ENCODE results near the gene PI4K2B.
"Not testable (repeated sequence)": the region's sequence is repeated elsewhere in the genome, so short reads cannot be mapped to it uniquely, and the experiment has no call there.

Gene PI4K2B

GRCh38 chr4:25308761-25309160 lies 74.9 kb downstream of the PI4K2B start:
- Histone ChIP-seq H3K36me3 (ENCODE audit: insufficient read depth, low read length) (no peaks in the 10 kb centered on the region), H3K4me1 (ENCODE audit: control insufficient read depth, insufficient read depth, low read length) (peaks cover 20% of the 10 kb centered on the region), H3K9me3 (replicated peaks; ENCODE audit: low read length) (no peaks in the 10 kb centered on the region), H3K9ac (ENCODE audit: low read depth, low read length) (no peak overlapping the region), H3K27me3 (ENCODE audit: control insufficient read depth, insufficient read depth, low read length) (peaks cover 3% of the 10 kb centered on the region), H3K4me2 (ENCODE audit: low read length) (peak overlapping the region; percentile 8), H3K4me3 (ENCODE audit: low read length) (no peak overlapping the region)

GRCh38 chr4:25310066-25310802 lies 76.4 kb downstream of the PI4K2B start:
- Histone ChIP-seq H3K4me3 (ENCODE audit: low read length) (no peak overlapping the region), H3K36me3 (ENCODE audit: insufficient read depth, low read length) (no peaks in the 10 kb centered on the region), H3K9me3 (replicated peaks; ENCODE audit: low read length) (no peaks in the 10 kb centered on the region), H3K27me3 (ENCODE audit: control insufficient read depth, insufficient read depth, low read length) (no peaks in the 10 kb centered on the region), H3K4me2 (ENCODE audit: low read length) (no peak overlapping the region), H3K4me1 (ENCODE audit: control insufficient read depth, insufficient read depth, low read length) (peaks cover 21% of the 10 kb centered on the region), H3K9ac (ENCODE audit: low read depth, low read length) (no peak overlapping the region)

GRCh38 chr4:25310803-25311166 lies 77.0 kb downstream of the PI4K2B start:
- no peaks in the 10 kb centered on the region for H3K27me3 ChIP-seq (ENCODE audit: control insufficient read depth, insufficient read depth, low read length)
- H3K36me3 ChIP-seq (ENCODE audit: insufficient read depth, low read length) = no peaks in the 10 kb centered on the region
- H3K4me3 ChIP-seq (ENCODE audit: low read length) = no peak overlapping the region
- no peak overlapping the region for H3K4me2 ChIP-seq (ENCODE audit: low read length)
- peaks cover 21% of the 10 kb centered on the region for H3K4me1 ChIP-seq (ENCODE audit: control insufficient read depth, insufficient read depth, low read length)
- no peaks in the 10 kb centered on the region for H3K9me3 ChIP-seq (replicated peaks; ENCODE audit: low read length)
- H3K9ac ChIP-seq (ENCODE audit: low read depth, low read length) = no peak overlapping the region

GRCh38 chr4:25312496-25313200 lies 78.8 kb downstream of the PI4K2B start, which contains the start of gene ZCCHC4:
Gene ZCCHC4 (plus strand): TSS chr4:25312774. CDS start chr4:25312810, 36 bp downstream.
- H3K4me2 ChIP-seq (ENCODE audit: low read length) = peak within 1 kb of the TSS; percentile 86
- peaks cover 3% of the 10 kb centered on the region for H3K36me3 ChIP-seq (ENCODE audit: insufficient read depth, low read length)
- H3K9me3 ChIP-seq (replicated peaks; ENCODE audit: low read length) = no peaks in the 10 kb centered on the region
- peak within 1 kb of the TSS; percentile 82 for H3K4me3 ChIP-seq (ENCODE audit: low read length)
- peaks cover 20% of the 10 kb centered on the region for H3K4me1 ChIP-seq (ENCODE audit: control insufficient read depth, insufficient read depth, low read length)
- H3K9ac ChIP-seq (ENCODE audit: low read depth, low read length) = peak within 1 kb of the TSS; percentile 82
- H3K27me3 ChIP-seq (ENCODE audit: control insufficient read depth, insufficient read depth, low read length) = no peaks in the 10 kb centered on the region

GRCh38 chr4:25313201-25313895 lies 79.5 kb downstream of the PI4K2B start:
- Histone ChIP-seq H3K4me3 (ENCODE audit: low read length) (peak overlapping the region; percentile 82), H3K9ac (ENCODE audit: low read depth, low read length) (peak overlapping the region; percentile 82), H3K4me2 (ENCODE audit: low read length) (peak overlapping the region; percentile 86), H3K36me3 (ENCODE audit: insufficient read depth, low read length) (peaks cover 3% of the 10 kb centered on the region), H3K9me3 (replicated peaks; ENCODE audit: low read length) (no peaks in the 10 kb centered on the region), H3K27me3 (ENCODE audit: control insufficient read depth, insufficient read depth, low read length) (no peaks in the 10 kb centered on the region), H3K4me1 (ENCODE audit: control insufficient read depth, insufficient read depth, low read length) (peaks cover 14% of the 10 kb centered on the region)

- Histone ChIP-seq H3K4me2 (ENCODE audit: low read length) (peak overlapping the region; percentile 61), H3K9ac (ENCODE audit: low read depth, low read length) (peak overlapping the region; percentile 64)
Measured at GRCh38 chr4:25320336-25320735, 86.5 kb downstream of the PI4K2B start.

GRCh38 chr4:25320773-25321172 lies 86.9 kb downstream of the PI4K2B start:
- H3K9me3 ChIP-seq (replicated peaks; ENCODE audit: low read length) = no peaks in the 10 kb centered on the region
- peak overlapping the region; percentile 33 for H3K4me3 ChIP-seq (ENCODE audit: low read length)
- peak overlapping the region; percentile 64 for H3K9ac ChIP-seq (ENCODE audit: low read depth, low read length)
- no peaks in the 10 kb centered on the region for H3K27me3 ChIP-seq (ENCODE audit: control insufficient read depth, insufficient read depth, low read length)
- H3K4me1 ChIP-seq (ENCODE audit: control insufficient read depth, insufficient read depth, low read length) = peaks cover 16% of the 10 kb centered on the region
- peak overlapping the region; percentile 61 for H3K4me2 ChIP-seq (ENCODE audit: low read length)
- peaks cover 8% of the 10 kb centered on the region for H3K36me3 ChIP-seq (ENCODE audit: insufficient read depth, low read length)

More at GRCh38 chr4:25320336-25320735, 86.5 kb downstream of the PI4K2B start:
- Histone ChIP-seq H3K27me3 (ENCODE audit: control insufficient read depth, insufficient read depth, low read length) (no peaks in the 10 kb centered on the region), H3K4me3 (ENCODE audit: low read length) (peak overlapping the region; percentile 33), H3K36me3 (ENCODE audit: insufficient read depth, low read length) (peaks cover 8% of the 10 kb centered on the region), H3K9me3 (replicated peaks; ENCODE audit: low read length) (no peaks in the 10 kb centered on the region), H3K4me1 (ENCODE audit: control insufficient read depth, insufficient read depth, low read length) (peaks cover 16% of the 10 kb centered on the region)

- Histone ChIP-seq H3K36me3 (ENCODE audit: insufficient read depth, low read length) (peaks cover 5% of the 10 kb centered on the region), H3K27me3 (ENCODE audit: control insufficient read depth, insufficient read depth, low read length) (no peaks in the 10 kb centered on the region), H3K4me3 (ENCODE audit: low read length) (no peak overlapping the region), H3K9ac (ENCODE audit: low read depth, low read length) (no peak overlapping the region), H3K4me2 (ENCODE audit: low read length) (no peak overlapping the region), H3K9me3 (replicated peaks; ENCODE audit: low read length) (no peaks in the 10 kb centered on the region), H3K4me1 (ENCODE audit: control insufficient read depth, insufficient read depth, low read length) (peaks cover 16% of the 10 kb centered on the region)
Measured at GRCh38 chr4:25321703-25322102, 87.9 kb downstream of the PI4K2B start.

- not testable (repeated sequence) for H3K27me3 ChIP-seq (ENCODE audit: control insufficient read depth, insufficient read depth, low read length); H3K36me3 ChIP-seq (ENCODE audit: insufficient read depth, low read length); H3K4me2 ChIP-seq (ENCODE audit: low read length); H3K4me3 ChIP-seq (ENCODE audit: low read length); H3K4me1 ChIP-seq (ENCODE audit: control insufficient read depth, insufficient read depth, low read length); H3K9ac ChIP-seq (ENCODE audit: low read depth, low read length); H3K9me3 ChIP-seq (replicated peaks; ENCODE audit: low read length)
Measured at GRCh38 chr4:25328463-25328862, 94.6 kb downstream of the PI4K2B start.

Measured in skeletal muscle satellite cell (primary cell).